GM12891 (cell line): ENCODE measurements around the gene MYL6.

Experiments
- POLR2A ChIP-seq: IDR thresholded peaks from 2 replicates; pipeline ENCODE4 v1.6.1; 2011; ENCODE audit warnings: low read depth, low read length, control low read depth
- POLR2AphosphoS5 ChIP-seq: IDR thresholded peaks from 2 replicates; pipeline ENCODE4 v1.6.1; 2011; ENCODE audit warnings: low read depth, low read length, control low read depth
- POU2F2 ChIP-seq: IDR thresholded peaks from 2 replicates; pipeline ENCODE4 v1.6.1; 2011; ENCODE audit warnings: low read depth, mild to moderate bottlenecking, control low read depth, low read length, moderate library complexity
- SPI1 ChIP-seq: IDR thresholded peaks from 2 replicates; pipeline ENCODE4 v1.6.1; 2011; ENCODE audit warnings: low read depth, low read length, control low read depth
- TAF1 ChIP-seq: IDR thresholded peaks from 2 replicates; pipeline ENCODE4 v1.6.1; 2011; ENCODE audit warnings: low read depth, low read length, control low read depth

DNA sequence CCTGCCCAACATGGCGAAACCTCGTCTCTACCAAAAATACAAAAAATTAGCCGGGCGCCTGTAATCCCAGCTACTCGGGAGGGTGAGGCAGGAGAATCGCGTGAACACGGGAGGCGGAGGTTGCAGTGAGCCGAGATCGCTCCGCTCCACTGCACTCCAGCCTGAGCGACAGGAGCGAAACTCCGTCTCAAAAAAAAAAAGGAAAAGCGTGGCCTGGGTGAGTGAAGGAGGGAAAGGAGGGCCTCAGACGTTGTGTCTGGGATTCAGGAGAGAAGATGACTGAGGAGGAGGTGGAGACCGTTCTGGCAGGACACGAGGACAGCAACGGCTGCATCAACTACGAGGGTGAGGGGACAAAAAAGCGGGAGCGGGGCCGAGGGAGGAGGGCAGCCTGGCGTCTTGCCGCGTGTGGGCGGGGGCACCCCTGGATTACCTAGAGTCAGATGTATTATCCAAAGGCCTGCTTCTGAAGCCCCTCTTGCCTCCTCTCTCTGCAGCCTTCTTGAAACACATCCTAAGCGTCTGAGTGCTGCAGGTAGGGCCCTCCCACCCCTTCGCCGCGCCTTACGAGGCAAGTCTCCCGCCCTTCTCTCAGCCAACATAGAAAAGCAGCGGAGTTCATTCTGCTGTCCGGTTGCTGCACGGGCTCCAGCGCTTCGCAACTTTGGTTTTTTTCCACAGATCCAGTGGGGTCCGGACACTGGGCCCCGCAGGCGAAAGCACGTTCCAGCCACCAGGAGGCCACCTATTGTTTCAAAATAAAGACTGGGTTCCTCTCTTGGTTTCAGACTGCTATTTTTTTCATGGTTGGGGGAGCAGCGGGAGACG is 744 bp upstream of the MYL6 start:
- TF ChIP-seq POLR2A (no peak), POLR2AphosphoS5 (no peak), TAF1 (peak; percentile 71), POU2F2 (peak; percentile 2; the same call in 1 of the 2 replicates), SPI1 (peak; percentile 59)
